ENCODE results near the gene TBC1D14.

The TBC1D14 gene

DNA sequence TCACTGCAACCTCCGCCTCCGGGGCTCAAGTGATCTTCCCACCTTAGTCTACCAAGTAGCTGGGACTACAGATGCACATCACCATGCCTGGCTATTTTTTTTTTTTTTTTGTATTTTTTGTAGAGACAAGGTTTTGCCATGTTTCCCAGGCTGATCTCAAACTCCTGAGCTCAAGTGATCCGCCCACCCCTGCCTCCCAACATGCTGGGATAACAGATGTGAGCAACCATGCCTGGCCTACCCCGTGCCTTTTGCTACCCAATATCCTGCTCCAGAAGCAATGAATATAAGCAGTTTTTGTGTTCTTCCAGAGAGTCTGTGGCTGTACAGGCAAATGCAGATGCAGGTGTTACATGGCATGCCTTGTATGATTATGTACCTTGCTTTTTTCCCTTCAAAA, 50.5 kb downstream of the TBC1D14 start:
- Histone ChIP-seq H3K4me1 (ENCODE audit: control insufficient read depth, insufficient read depth, low read length, poor library complexity, severe bottlenecking) (no peaks in the 10 kb centered on the region), H3K27ac (ENCODE audit: insufficient read depth, low read length, poor library complexity, severe bottlenecking) (no peak overlapping the region), H3K27me3 (replicated peaks; ENCODE audit: control insufficient read depth, insufficient read depth, low read length, poor library complexity, severe bottlenecking) (no peaks in the 10 kb centered on the region), H3K9me3 (ENCODE audit: control insufficient read depth, low read length) (no peaks in the 10 kb centered on the region), H3K36me3 (ENCODE audit: control insufficient read depth, insufficient read depth, low read length) (no peaks in the 10 kb centered on the region), H3K4me3 (ENCODE audit: insufficient read depth, low read depth, low read length, poor library complexity, severe bottlenecking) (no peak overlapping the region)
- DNase-seq = no peak

DNA sequence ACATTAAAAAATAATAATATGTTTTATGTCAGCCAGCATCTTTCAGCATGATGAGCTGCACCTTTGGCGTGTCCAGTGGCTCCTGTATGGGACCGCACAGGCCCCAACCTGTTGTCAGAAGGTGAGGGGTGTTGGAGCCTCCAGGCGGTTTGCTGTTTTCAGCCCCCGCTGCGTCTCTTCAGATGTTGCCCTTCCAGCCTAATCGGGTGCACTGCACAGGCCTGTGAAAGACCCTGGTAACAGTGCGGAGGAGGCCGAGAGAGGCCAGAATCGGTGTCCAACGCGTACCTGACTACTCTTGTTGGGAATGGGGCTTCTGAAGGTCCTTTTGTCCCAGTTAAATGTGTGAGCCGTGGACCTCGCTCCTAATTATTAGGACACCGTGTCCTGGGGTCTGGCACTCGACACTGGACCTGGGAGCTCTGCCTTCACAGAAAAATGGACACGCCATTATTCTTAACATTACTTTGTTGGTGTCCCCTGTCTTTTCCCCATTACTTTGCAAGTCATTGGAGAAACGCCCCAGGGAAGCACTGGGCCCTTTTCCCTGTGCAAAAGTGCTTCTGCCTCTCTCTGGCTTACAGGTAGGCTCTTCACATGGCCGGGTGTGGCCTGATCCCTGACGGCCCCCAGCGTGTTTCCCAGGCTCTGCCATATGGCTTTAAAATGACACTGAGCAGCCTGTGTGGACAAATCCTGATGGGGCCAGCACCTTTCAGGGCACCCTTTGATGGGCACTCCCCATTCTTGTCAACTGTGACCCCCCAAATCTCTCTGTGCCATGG, 51.2 kb downstream of the TBC1D14 start:
- Histone ChIP-seq H3K4me3 (ENCODE audit: insufficient read depth, low read depth, low read length, poor library complexity, severe bottlenecking) (no peak overlapping the region), H3K4me1 (ENCODE audit: control insufficient read depth, insufficient read depth, low read length, poor library complexity, severe bottlenecking) (no peaks in the 10 kb centered on the region), H3K9me3 (ENCODE audit: control insufficient read depth, low read length) (no peaks in the 10 kb centered on the region), H3K36me3 (ENCODE audit: control insufficient read depth, insufficient read depth, low read length) (no peaks in the 10 kb centered on the region), H3K27me3 (replicated peaks; ENCODE audit: control insufficient read depth, insufficient read depth, low read length, poor library complexity, severe bottlenecking) (no peaks in the 10 kb centered on the region), H3K27ac (ENCODE audit: insufficient read depth, low read length, poor library complexity, severe bottlenecking) (no peak overlapping the region)
- DNase-seq = no peak

DNA sequence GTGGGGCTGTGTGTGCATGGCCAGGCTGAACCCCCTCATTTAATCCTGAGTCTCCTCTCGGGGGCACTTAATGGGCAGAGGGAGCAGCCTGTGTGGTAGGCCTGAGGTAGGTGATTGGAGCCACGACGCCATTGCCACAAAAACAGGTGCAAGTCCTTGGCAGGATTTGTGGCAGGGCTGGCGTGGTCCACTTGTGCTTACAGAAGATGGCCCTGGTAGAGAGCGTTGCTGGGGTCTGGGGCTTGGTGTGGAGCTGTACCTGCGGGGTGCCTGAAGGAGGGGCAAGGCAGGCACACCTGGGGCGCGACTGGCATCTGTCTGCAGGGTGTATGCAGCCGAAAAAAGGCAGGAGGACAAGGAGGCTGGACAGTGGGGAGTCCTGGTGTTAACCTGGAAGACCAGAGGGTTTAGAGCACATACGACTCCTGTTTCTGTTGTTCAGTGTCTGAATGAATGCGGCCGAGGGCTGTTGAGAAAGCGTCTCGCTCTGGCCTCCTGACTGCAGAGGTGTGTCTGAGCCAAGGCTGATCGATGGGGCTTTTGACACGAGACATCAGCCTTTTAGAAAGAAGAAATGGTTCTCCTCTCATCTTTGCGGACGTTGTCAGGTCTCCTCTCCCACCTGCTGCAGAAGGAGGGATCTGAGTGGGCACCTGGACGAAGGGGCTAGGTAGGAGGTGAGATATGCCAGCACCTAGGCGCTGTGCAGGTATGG, 52.0 kb downstream of the TBC1D14 start:
- no peaks in the 10 kb centered on the region for H3K9me3 ChIP-seq (ENCODE audit: control insufficient read depth, low read length)
- H3K4me3 ChIP-seq (ENCODE audit: insufficient read depth, low read depth, low read length, poor library complexity, severe bottlenecking) = no peak overlapping the region
- H3K4me1 ChIP-seq (ENCODE audit: control insufficient read depth, insufficient read depth, low read length, poor library complexity, severe bottlenecking) = no peaks in the 10 kb centered on the region
- H3K36me3 ChIP-seq (ENCODE audit: control insufficient read depth, insufficient read depth, low read length) = no peaks in the 10 kb centered on the region
- no peak overlapping the region for H3K27ac ChIP-seq (ENCODE audit: insufficient read depth, low read length, poor library complexity, severe bottlenecking)
- no peaks in the 10 kb centered on the region for H3K27me3 ChIP-seq (replicated peaks; ENCODE audit: control insufficient read depth, insufficient read depth, low read length, poor library complexity, severe bottlenecking)
- no peak for DNase-seq

DNA sequence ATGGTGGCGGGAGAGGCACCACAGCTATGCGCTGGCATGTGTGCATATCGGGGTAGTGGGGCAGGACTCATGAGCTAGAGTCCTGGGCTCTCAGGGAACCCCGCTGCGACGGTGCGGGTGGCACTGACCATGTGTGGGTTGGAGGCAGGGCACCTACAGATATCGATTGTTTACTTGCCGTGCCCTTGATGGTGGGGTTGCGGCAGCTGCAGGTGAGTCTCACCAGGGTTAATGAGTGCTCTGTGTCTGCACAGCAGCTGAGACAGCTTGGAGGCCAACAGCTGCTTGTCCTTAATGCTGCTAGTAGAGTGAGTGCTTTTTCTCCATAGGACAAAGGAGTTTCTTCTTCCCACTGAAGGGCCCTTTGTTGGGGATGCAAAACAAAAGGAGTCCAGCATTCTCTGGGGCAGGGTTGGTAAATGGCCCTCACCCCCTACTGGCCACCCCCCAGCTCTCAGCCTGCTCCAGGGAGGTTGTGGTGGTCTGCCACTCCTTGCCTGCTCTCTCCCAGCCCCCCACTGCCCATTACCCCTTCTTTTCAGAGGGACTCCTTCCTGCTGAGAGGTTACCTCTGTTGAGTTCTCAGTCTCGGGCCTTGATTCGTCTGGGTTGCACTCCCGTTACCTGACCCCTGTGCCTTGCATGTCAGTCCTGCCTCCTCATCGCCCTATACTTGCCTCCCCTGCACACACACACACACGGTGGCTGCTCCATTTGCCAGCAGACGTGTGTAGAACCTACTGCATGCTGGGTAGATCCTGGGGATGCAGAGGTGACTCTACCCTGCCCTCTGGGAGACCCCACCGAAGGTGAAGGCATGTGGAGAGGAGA, 52.8 kb downstream of the TBC1D14 start:
- H3K27ac ChIP-seq (ENCODE audit: insufficient read depth, low read length, poor library complexity, severe bottlenecking) = no peak overlapping the region
- H3K36me3 ChIP-seq (ENCODE audit: control insufficient read depth, insufficient read depth, low read length) = peaks cover 3% of the 10 kb centered on the region
- no peak for DNase-seq
- no peaks in the 10 kb centered on the region for H3K27me3 ChIP-seq (replicated peaks; ENCODE audit: control insufficient read depth, insufficient read depth, low read length, poor library complexity, severe bottlenecking)
- H3K4me3 ChIP-seq (ENCODE audit: insufficient read depth, low read depth, low read length, poor library complexity, severe bottlenecking) = no peak overlapping the region
- no peaks in the 10 kb centered on the region for H3K4me1 ChIP-seq (ENCODE audit: control insufficient read depth, insufficient read depth, low read length, poor library complexity, severe bottlenecking)
- H3K9me3 ChIP-seq (ENCODE audit: control insufficient read depth, low read length) = no peaks in the 10 kb centered on the region

DNA sequence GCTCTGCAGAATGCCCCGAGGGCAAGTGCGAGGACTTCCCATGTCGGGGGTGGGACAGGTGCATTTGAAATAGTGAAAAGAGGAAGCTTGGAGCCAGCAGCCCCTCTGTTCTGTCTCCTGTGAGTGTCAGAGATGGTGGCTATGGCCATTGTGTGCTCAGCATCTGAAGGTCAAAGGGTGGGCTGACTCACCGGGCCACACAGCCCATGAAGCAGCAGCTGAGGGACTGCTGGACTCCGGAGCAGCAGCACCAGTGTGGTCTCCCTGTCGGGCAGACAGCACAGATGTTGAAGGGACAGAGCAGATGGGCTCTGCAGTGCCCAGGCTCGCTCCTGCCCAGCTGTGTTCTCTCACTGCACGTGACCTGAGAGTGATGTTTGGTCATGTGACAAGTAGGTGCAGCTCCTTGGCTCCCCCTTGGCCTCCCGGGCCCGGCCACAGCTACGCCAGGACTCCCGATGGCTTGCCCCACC, 53.5 kb downstream of the TBC1D14 start:
- Histone ChIP-seq H3K27ac (ENCODE audit: insufficient read depth, low read length, poor library complexity, severe bottlenecking) (no peak overlapping the region), H3K27me3 (replicated peaks; ENCODE audit: control insufficient read depth, insufficient read depth, low read length, poor library complexity, severe bottlenecking) (no peaks in the 10 kb centered on the region), H3K9me3 (ENCODE audit: control insufficient read depth, low read length) (no peaks in the 10 kb centered on the region), H3K4me3 (ENCODE audit: insufficient read depth, low read depth, low read length, poor library complexity, severe bottlenecking) (no peak overlapping the region), H3K4me1 (ENCODE audit: control insufficient read depth, insufficient read depth, low read length, poor library complexity, severe bottlenecking) (no peaks in the 10 kb centered on the region), H3K36me3 (ENCODE audit: control insufficient read depth, insufficient read depth, low read length) (peaks cover 10% of the 10 kb centered on the region)
- no peak for DNase-seq

DNA sequence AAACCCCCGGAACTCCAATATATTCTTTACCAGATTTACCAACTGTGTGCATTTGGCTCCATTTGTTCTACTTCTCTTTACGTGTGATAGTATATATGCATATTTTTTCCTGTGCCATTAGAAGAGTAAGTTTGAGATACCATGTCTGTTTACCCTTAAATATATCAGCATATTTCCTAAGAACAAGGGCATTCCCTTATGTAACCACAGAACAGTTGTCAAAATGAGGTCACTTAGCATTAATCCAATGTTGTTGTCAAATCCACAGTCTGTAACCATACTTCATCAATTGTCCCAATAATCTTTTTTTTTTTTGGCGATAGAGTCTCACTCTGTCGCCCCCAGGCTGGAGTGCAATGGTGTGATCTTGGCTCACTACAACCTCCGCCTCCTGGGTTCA, 55.2 kb downstream of the TBC1D14 start:
- Histone ChIP-seq H3K4me1 (ENCODE audit: control insufficient read depth, insufficient read depth, low read length, poor library complexity, severe bottlenecking) (no peaks in the 10 kb centered on the region), H3K27ac (ENCODE audit: insufficient read depth, low read length, poor library complexity, severe bottlenecking) (no peak overlapping the region), H3K27me3 (replicated peaks; ENCODE audit: control insufficient read depth, insufficient read depth, low read length, poor library complexity, severe bottlenecking) (no peaks in the 10 kb centered on the region), H3K4me3 (ENCODE audit: insufficient read depth, low read depth, low read length, poor library complexity, severe bottlenecking) (no peak overlapping the region), H3K36me3 (ENCODE audit: control insufficient read depth, insufficient read depth, low read length) (peaks cover 14% of the 10 kb centered on the region), H3K9me3 (ENCODE audit: control insufficient read depth, low read length) (no peaks in the 10 kb centered on the region)
- no peak for DNase-seq

DNA sequence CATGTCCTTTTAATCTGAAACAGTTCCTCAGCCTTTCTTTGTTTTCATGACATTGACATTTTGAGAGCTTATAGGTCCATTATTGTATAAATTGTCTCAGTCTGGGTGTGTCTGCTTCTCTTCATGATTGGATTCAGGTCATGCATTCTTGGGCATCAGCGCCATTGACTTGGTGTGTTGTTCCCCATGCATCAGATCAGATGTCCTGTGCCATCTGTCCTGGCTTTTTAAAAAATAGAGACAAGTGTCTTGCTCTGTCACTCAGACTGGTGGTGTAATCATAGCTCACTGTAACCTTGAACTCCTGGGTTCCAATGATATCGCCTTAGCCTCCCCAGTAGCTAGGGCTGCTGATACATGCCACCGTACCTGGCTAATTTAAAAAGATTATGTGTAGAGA, 55.7 kb downstream of the TBC1D14 start:
- Histone ChIP-seq H3K4me3 (ENCODE audit: insufficient read depth, low read depth, low read length, poor library complexity, severe bottlenecking) (no peak overlapping the region), H3K36me3 (ENCODE audit: control insufficient read depth, insufficient read depth, low read length) (peaks cover 14% of the 10 kb centered on the region), H3K4me1 (ENCODE audit: control insufficient read depth, insufficient read depth, low read length, poor library complexity, severe bottlenecking) (no peaks in the 10 kb centered on the region), H3K27me3 (replicated peaks; ENCODE audit: control insufficient read depth, insufficient read depth, low read length, poor library complexity, severe bottlenecking) (no peaks in the 10 kb centered on the region), H3K9me3 (ENCODE audit: control insufficient read depth, low read length) (no peaks in the 10 kb centered on the region), H3K27ac (ENCODE audit: insufficient read depth, low read length, poor library complexity, severe bottlenecking) (no peak overlapping the region)
- DNase-seq = no peak

DNA sequence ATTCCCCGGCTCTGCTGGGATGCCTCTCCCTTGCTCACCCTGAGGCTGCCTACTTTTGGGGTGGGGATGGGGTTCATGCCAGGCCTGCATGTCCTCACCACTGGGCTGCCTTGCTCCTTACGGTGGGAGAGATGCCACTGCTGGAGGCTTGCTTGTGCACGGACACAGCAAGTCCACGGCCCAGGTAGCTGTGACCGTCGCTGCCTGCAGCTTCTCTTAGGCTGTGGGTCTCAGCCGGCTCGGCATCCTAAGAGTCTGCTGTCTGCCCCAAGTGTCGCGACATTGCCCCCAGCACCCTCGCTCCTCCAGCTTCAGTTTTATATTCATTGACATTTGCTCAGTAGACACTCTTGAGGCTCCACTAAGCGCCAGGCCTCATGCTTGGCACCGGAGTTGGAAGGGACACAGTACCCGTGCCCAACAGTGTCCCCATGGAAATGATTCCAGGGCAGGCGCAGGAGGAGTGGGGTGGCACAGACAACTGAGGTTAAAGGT, 58.3 kb downstream of the TBC1D14 start:
- H3K36me3 ChIP-seq (ENCODE audit: control insufficient read depth, insufficient read depth, low read length) = peaks cover 14% of the 10 kb centered on the region
- no peak overlapping the region for H3K27ac ChIP-seq (ENCODE audit: insufficient read depth, low read length, poor library complexity, severe bottlenecking)
- no peaks in the 10 kb centered on the region for H3K9me3 ChIP-seq (ENCODE audit: control insufficient read depth, low read length)
- DNase-seq = no peak
- no peak overlapping the region for H3K4me3 ChIP-seq (ENCODE audit: insufficient read depth, low read depth, low read length, poor library complexity, severe bottlenecking)
- no peaks in the 10 kb centered on the region for H3K4me1 ChIP-seq (ENCODE audit: control insufficient read depth, insufficient read depth, low read length, poor library complexity, severe bottlenecking)
- no peaks in the 10 kb centered on the region for H3K27me3 ChIP-seq (replicated peaks; ENCODE audit: control insufficient read depth, insufficient read depth, low read length, poor library complexity, severe bottlenecking)

GRCh38 chr4:6968496-6968895, 58.9 kb downstream of the TBC1D14 start:
- no peaks in the 10 kb centered on the region for H3K9me3 ChIP-seq (ENCODE audit: control insufficient read depth, low read length)
- DNase-seq = no peak
- H3K27ac ChIP-seq (ENCODE audit: insufficient read depth, low read length, poor library complexity, severe bottlenecking) = no peak overlapping the region
- no peaks in the 10 kb centered on the region for H3K27me3 ChIP-seq (replicated peaks; ENCODE audit: control insufficient read depth, insufficient read depth, low read length, poor library complexity, severe bottlenecking)
- H3K4me3 ChIP-seq (ENCODE audit: insufficient read depth, low read depth, low read length, poor library complexity, severe bottlenecking) = no peak overlapping the region
- peaks cover 14% of the 10 kb centered on the region for H3K36me3 ChIP-seq (ENCODE audit: control insufficient read depth, insufficient read depth, low read length)
- H3K4me1 ChIP-seq (ENCODE audit: control insufficient read depth, insufficient read depth, low read length, poor library complexity, severe bottlenecking) = no peaks in the 10 kb centered on the region

Data from effector memory CD4-positive, alpha-beta T cell (primary cell).